ENCODE data around the gene MRGPRE. TPM values are rescaled to one million over a fixed set of nuclear protein-coding genes. Genes with fewer than 3 reads are reported as not detected.

Gene MRGPRE
- total RNA-seq, 6 experiments from 2014 or later = not detected

GRCh38 chr11:3177931-3178330, 54.3 kb downstream of the MRGPRE start:
- TF ChIP-seq POLR2A (IDR thresholded peaks at IDR 0.05) (no peak), CTCF (IDR thresholded peaks at IDR 0.05) (no peak)
- intact Hi-C loops (cut with DNase I) = no loop called here
- Histone ChIP-seq H3K27me3 (no peaks in the 10 kb centered on the region), H3K4me3 (no peak overlapping the region), H3K36me3 (no peaks in the 10 kb centered on the region), H3K27ac (no peak overlapping the region), H3K9me3 (peaks cover 0 to 7% (median 0%) of the 10 kb centered on the region in 4 donors), H3K4me1 (no peaks in the 10 kb centered on the region)
- DNase-seq (no peak), ATAC-seq (no peak)
- WGBS (ENCODE audit: insufficient coverage, low coverage, low lambda C conversion rate, missing lambda C conversion rate) = 60% methylated on average over 2 of the region's 2 CpGs

Other genes with a start within 250 kb of the MRGPRE start
- gene NAP1L4, start 240.1 kb downstream of the MRGPRE start, total RNA-seq = 10 to 100 TPM; 37.6 to 76.0 (median 56.9) TPM
- gene CARS1, start 175.0 kb downstream of the MRGPRE start, total RNA-seq = 10 to 100 TPM; 17.3 to 44.7 (median 22.7) TPM
- gene OSBPL5, start 67.1 kb downstream of the MRGPRE start, total RNA-seq = 1 to 10 TPM; 2.2 to 6.3 (median 3.4) TPM
- gene MRGPRG, start 13.6 kb downstream of the MRGPRE start, total RNA-seq = not detected
- 10 to 100 TPM in 1 of 6 experiments, 1 to 10 TPM in 5; 6.9 to 10.1 (median 7.5) TPM for gene ZNF195, start 146.7 kb upstream of the MRGPRE start, total RNA-seq

Data from right lobe of liver (tissue), 6 donors.